ENCODE data around the gene COX19.
A peak's percentile ranks its signal among the peaks of the same experiment; 100 is the strongest.

The COX19 gene, protein sequence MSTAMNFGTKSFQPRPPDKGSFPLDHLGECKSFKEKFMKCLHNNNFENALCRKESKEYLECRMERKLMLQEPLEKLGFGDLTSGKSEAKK

GRCh38 chr7:974820-975681 is at the start of gene COX19:
Gene COX19, minus strand, starts transcription at chr7:975549. Its CDS starts 40 bp downstream, at chr7:975509.
- Histone ChIP-seq H3K27ac (ENCODE audit: low read length) (peak within 1 kb of the TSS; percentile 77), H3K79me2 (ENCODE audit: low read length) (peaks cover 41% of the 10 kb centered on the region), H3K4me3 (ENCODE audit: low read length) (peak within 1 kb of the TSS; percentile 97), H4K20me1 (ENCODE audit: insufficient read depth, low read length) (peaks cover 5% of the 10 kb centered on the region), H3K36me3 (replicated peaks; ENCODE audit: low read depth, low read length) (peaks cover 15% of the 10 kb centered on the region), H3K4me2 (ENCODE audit: low read length) (peak within 1 kb of the TSS; percentile 97), H2AFZ (ENCODE audit: low read depth, low read length) (peak within 1 kb of the TSS; percentile 23; the same call in 1 of the 2 replicates), H3K9ac (ENCODE audit: low read length) (peak within 1 kb of the TSS; percentile 92), H3K4me1 (ENCODE audit: low read length) (peaks cover 14% of the 10 kb centered on the region), H3K27me3 (ENCODE audit: low read depth, low read length) (no peaks in the 10 kb centered on the region), H3K9me3 (ENCODE audit: insufficient read depth, low read length) (no peaks in the 10 kb centered on the region)
- no peak for TF ChIP-seq CTCF (IDR thresholded peaks at IDR 0.05; ENCODE audit: low read depth, low read length)
- no peak for TF ChIP-seq EZH2phosphoT487 (IDR thresholded peaks at IDR 0.05; ENCODE audit: low read depth)

- peaks cover 30% of the 10 kb centered on the region for H4K20me1 ChIP-seq (ENCODE audit: insufficient read depth, low read length)
- H2AFZ ChIP-seq (ENCODE audit: low read depth, low read length) = no peak overlapping the region
- peaks cover 10% of the 10 kb centered on the region for H3K36me3 ChIP-seq (replicated peaks; ENCODE audit: low read depth, low read length)
- peaks cover 49% of the 10 kb centered on the region for H3K4me1 ChIP-seq (ENCODE audit: low read length)
- H3K27ac ChIP-seq (ENCODE audit: low read length) = peak overlapping the region; percentile 69
- TF ChIP-seq EZH2phosphoT487 (IDR thresholded peaks at IDR 0.05; ENCODE audit: low read depth) = no peak
- TF ChIP-seq CTCF (IDR thresholded peaks at IDR 0.05; ENCODE audit: low read depth, low read length) = no peak
- peak overlapping the region; percentile 89 for H3K4me2 ChIP-seq (ENCODE audit: low read length)
- peaks cover 27% of the 10 kb centered on the region for H3K79me2 ChIP-seq (ENCODE audit: low read length)
- H3K9ac ChIP-seq (ENCODE audit: low read length) = 0 out of 2 replicates have a peak overlapping the region, but pooled peaks have one; percentile 13
- peak overlapping the region; percentile 62 for H3K4me3 ChIP-seq (ENCODE audit: low read length)
- H3K9me3 ChIP-seq (ENCODE audit: insufficient read depth, low read length) = no peaks in the 10 kb centered on the region
- H3K27me3 ChIP-seq (ENCODE audit: low read depth, low read length) = no peaks in the 10 kb centered on the region
Observed at GRCh38 chr7:1024331-1024841, 49.0 kb upstream of the COX19 start.

GRCh38 chr7:1022801-1023465 is 47.6 kb upstream of the COX19 start:
- peaks cover 27% of the 10 kb centered on the region for H3K79me2 ChIP-seq (ENCODE audit: low read length)
- H3K9ac ChIP-seq (ENCODE audit: low read length) = no peak overlapping the region
- H3K9me3 ChIP-seq (ENCODE audit: insufficient read depth, low read length) = no peaks in the 10 kb centered on the region
- H3K27ac ChIP-seq (ENCODE audit: low read length) = no peak overlapping the region
- H2AFZ ChIP-seq (ENCODE audit: low read depth, low read length) = no peak overlapping the region
- H3K27me3 ChIP-seq (ENCODE audit: low read depth, low read length) = no peaks in the 10 kb centered on the region
- no peak for TF ChIP-seq EZH2phosphoT487 (IDR thresholded peaks at IDR 0.05; ENCODE audit: low read depth)
- H3K36me3 ChIP-seq (replicated peaks; ENCODE audit: low read depth, low read length) = peaks cover 10% of the 10 kb centered on the region
- no peak overlapping the region for H3K4me3 ChIP-seq (ENCODE audit: low read length)
- H3K4me1 ChIP-seq (ENCODE audit: low read length) = peaks cover 42% of the 10 kb centered on the region
- peak overlapping the region; percentile 89 for H3K4me2 ChIP-seq (ENCODE audit: low read length)
- peaks cover 30% of the 10 kb centered on the region for H4K20me1 ChIP-seq (ENCODE audit: insufficient read depth, low read length)

- no peak for TF ChIP-seq EZH2phosphoT487 (IDR thresholded peaks at IDR 0.05; ENCODE audit: low read depth)
- TF ChIP-seq CTCF (IDR thresholded peaks at IDR 0.05; ENCODE audit: low read depth, low read length) = no peak
- H3K4me1 ChIP-seq (ENCODE audit: low read length) = peaks cover 39% of the 10 kb centered on the region
- no peaks in the 10 kb centered on the region for H3K9me3 ChIP-seq (ENCODE audit: insufficient read depth, low read length)
- H3K4me2 ChIP-seq (ENCODE audit: low read length) = no peak overlapping the region
- peaks cover 22% of the 10 kb centered on the region for H3K79me2 ChIP-seq (ENCODE audit: low read length)
- H3K36me3 ChIP-seq (replicated peaks; ENCODE audit: low read depth, low read length) = peaks cover 10% of the 10 kb centered on the region
- no peaks in the 10 kb centered on the region for H3K27me3 ChIP-seq (ENCODE audit: low read depth, low read length)
- H3K27ac ChIP-seq (ENCODE audit: low read length) = no peak overlapping the region
- peaks cover 30% of the 10 kb centered on the region for H4K20me1 ChIP-seq (ENCODE audit: insufficient read depth, low read length)
- H3K4me3 ChIP-seq (ENCODE audit: low read length) = no peak overlapping the region
- H3K9ac ChIP-seq (ENCODE audit: low read length) = no peak overlapping the region
- no peak overlapping the region for H2AFZ ChIP-seq (ENCODE audit: low read depth, low read length)
Observed at GRCh38 chr7:1022356-1022755, 47.0 kb upstream of the COX19 start.

Measured in OCI-LY3 (cell line).